Muscle layer of duodenum (tissue), 2 donors: ENCODE results near the gene MTMR4.

Experiments
- H3K27ac ChIP-seq: one replicate; pipeline ENCODE4 v1.7.0; 2013; ENCODE audit warnings: mild to moderate bottlenecking, low read length
- H3K27me3 ChIP-seq: one replicate; pipeline ENCODE4 v1.7.0; 2013; ENCODE audit warnings: low read depth, mild to moderate bottlenecking, control low read depth, low read length
- H3K36me3 ChIP-seq, 2 donors: one replicate each; pipeline ENCODE4 v1.7.0; 2013; ENCODE audit warnings: low read length in 2 of 2, control low read depth in 1 of 2, mild to moderate bottlenecking in 1 of 2; ENCODE audit not compliant: insufficient read depth in 2 of 2, control insufficient read depth in 1 of 2
- H3K4me1 ChIP-seq, 2 donors: one replicate each; pipeline ENCODE4 v1.7.0; 2013; ENCODE audit warnings: low read length in 2 of 2, mild to moderate bottlenecking in 2 of 2, control low read depth in 1 of 2, moderate library complexity in 1 of 2; ENCODE audit not compliant: insufficient read depth in 2 of 2, control insufficient read depth in 1 of 2
- H3K4me3 ChIP-seq, 2 donors: one replicate each; pipeline ENCODE4 v1.7.0; 2013; ENCODE audit warnings: low read length in 2 of 2, low read depth in 1 of 2, mild to moderate bottlenecking in 1 of 2
- H3K9me3 ChIP-seq, 2 donors: one replicate each; pipeline ENCODE4 v1.7.0; 2013; ENCODE audit warnings: low read length in 2 of 2, control low read depth in 1 of 2, mild to moderate bottlenecking in 1 of 2; ENCODE audit not compliant: control insufficient read depth in 1 of 2
- donor health status: healthy.

The MTMR4 gene

GRCh38 chr17:58534901-58535421, 20.5 kb upstream of the MTMR4 start:
- Histone ChIP-seq H3K4me3 (no peak overlapping the region), H3K4me1 (peaks cover 0 to 18% of the 10 kb centered on the region in 2 donors), H3K27me3 (no peaks in the 10 kb centered on the region), H3K36me3 (no peaks in the 10 kb centered on the region), H3K9me3 (no peaks in the 10 kb centered on the region), H3K27ac (no peak overlapping the region)

- Histone ChIP-seq H3K36me3 (no peaks in the 10 kb centered on the region), H3K9me3 (no peaks in the 10 kb centered on the region), H3K4me1 (peaks cover 0 to 18% of the 10 kb centered on the region in 2 donors), H3K4me3 (no peak overlapping the region), H3K27ac (no peak overlapping the region), H3K27me3 (no peaks in the 10 kb centered on the region)
These were observed 19.9 kb upstream of the MTMR4 start for GRCh38 chr17:58534331-58534730.

DNA sequence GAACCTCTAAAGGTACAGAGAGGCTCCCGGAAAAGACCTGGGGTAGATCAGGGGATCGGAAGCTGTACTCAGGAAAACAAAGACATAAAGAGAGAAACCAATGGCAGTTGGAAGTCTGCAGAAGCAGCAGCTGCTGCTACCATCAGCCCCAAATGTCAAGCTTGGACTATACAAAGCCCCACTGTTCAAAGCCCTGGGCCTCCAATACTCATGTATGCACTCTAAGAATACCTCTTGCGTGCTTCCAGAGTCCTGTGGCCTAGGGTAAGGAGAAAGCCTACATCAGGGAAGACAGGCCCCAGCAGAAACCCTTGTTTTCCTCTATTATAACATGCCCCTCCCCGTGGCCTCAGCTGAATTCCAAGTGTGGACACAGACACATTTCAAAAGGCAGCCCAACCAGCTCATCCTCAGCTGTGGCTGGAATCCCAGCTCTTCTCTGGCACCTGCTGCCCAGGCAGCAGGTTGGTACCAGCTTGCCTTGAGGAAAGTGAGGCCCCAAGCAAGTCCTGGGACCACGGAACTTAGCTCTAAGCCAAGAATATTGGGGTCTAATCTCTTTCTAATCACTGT, 19.3 kb upstream of the MTMR4 start:
- H3K27ac ChIP-seq, result no peak overlapping the region
- H3K4me1 ChIP-seq, result peaks cover 0 to 18% of the 10 kb centered on the region in 2 donors
- no peaks in the 10 kb centered on the region for H3K36me3 ChIP-seq
- no peaks in the 10 kb centered on the region for H3K9me3 ChIP-seq
- H3K4me3 ChIP-seq, result no peak overlapping the region
- no peaks in the 10 kb centered on the region for H3K27me3 ChIP-seq

DNA sequence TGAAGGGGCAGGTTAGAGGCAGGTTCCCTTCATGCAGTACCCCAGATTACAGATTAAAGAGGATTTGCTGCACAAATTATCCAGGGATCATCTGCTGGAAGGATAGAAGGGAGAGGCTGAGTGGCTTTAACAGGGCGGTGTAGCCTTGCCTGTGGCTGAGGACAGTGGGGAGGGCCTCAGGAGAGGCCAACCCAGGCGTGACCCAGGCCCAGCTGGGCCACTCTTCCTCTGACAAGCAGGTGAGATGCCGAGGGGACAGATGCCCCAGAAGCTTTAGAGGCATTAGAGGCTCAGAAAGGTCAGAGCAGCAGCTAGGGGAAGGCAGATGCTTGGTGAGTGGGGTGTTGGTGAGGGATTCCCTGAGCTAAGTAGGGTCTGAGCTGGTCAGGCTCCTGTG, 18.1 kb upstream of the MTMR4 start:
- Histone ChIP-seq H3K27ac (no peak overlapping the region), H3K36me3 (no peaks in the 10 kb centered on the region), H3K27me3 (no peaks in the 10 kb centered on the region), H3K4me3 (peak overlapping the region; percentile 47 to 71), H3K4me1 (peaks cover 0 to 18% of the 10 kb centered on the region in 2 donors), H3K9me3 (no peaks in the 10 kb centered on the region)

GRCh38 chr17:58531661-58532554, 17.5 kb upstream of the MTMR4 start:
- Histone ChIP-seq H3K27ac (no peak overlapping the region), H3K4me3 (peak overlapping the region; percentile 47 to 71), H3K4me1 (peaks cover 0 to 18% of the 10 kb centered on the region in 2 donors), H3K36me3 (no peaks in the 10 kb centered on the region), H3K9me3 (no peaks in the 10 kb centered on the region), H3K27me3 (no peaks in the 10 kb centered on the region)

DNA sequence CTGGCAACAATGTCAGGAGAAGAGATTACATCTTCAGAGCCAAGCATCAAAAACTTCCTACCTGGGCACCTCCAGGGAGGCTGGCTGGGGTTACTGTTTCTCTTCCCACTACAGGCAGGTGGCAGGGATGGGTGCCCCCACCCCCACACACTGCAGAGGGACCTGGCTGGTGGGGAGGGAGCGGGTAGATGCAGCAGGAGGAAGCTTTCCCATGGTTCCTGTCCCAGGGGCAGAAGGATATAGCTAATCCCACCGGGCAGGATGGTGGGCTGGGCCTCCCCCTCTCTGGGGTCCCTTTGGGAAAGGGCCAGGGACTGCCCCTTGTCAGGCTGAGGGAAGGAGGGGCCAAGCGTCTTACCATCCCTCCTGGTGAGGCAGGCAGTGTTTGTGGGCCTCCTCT, 16.7 kb upstream of the MTMR4 start:
- Histone ChIP-seq H3K9me3 (no peaks in the 10 kb centered on the region), H3K27me3 (no peaks in the 10 kb centered on the region), H3K4me1 (peaks cover 0 to 18% of the 10 kb centered on the region in 2 donors), H3K4me3 (peak overlapping the region in 1 of 2 donors; percentile 71), H3K36me3 (no peaks in the 10 kb centered on the region), H3K27ac (no peak overlapping the region)

- peak overlapping the region in 1 of 2 donors; percentile 71 for H3K4me3 ChIP-seq
- H3K27me3 ChIP-seq, result no peaks in the 10 kb centered on the region
- no peak overlapping the region for H3K27ac ChIP-seq
- no peaks in the 10 kb centered on the region for H3K9me3 ChIP-seq
- peaks cover 0 to 18% of the 10 kb centered on the region in 2 donors for H3K4me1 ChIP-seq
- no peaks in the 10 kb centered on the region for H3K36me3 ChIP-seq
These were observed 16.2 kb upstream of the MTMR4 start for GRCh38 chr17:58530655-58531054.

DNA sequence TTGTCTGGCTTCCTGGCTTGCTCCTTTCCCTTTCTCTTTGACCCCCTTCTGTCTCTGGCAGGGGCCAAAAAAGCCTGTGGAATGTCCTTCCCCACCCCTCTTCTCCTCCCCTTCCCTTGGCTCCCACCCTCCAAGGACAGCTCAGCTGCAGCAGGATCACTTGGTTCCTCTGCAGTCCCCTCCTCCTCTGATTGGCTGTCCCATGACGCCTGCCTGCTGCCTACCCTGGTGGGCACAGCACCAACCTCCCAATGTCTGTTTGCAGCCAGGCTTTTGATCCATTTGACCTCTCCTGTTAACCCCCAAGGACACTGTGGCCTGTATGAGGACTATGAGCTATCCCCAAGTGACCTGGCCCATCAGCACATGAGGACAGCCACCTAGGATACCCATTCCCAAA, 14.8 kb upstream of the MTMR4 start:
- H3K4me3 ChIP-seq, result no peak overlapping the region
- no peaks in the 10 kb centered on the region for H3K27me3 ChIP-seq
- H3K4me1 ChIP-seq, result peaks cover 0 to 18% of the 10 kb centered on the region in 2 donors
- no peak overlapping the region for H3K27ac ChIP-seq
- H3K36me3 ChIP-seq, result no peaks in the 10 kb centered on the region
- no peaks in the 10 kb centered on the region for H3K9me3 ChIP-seq

DNA sequence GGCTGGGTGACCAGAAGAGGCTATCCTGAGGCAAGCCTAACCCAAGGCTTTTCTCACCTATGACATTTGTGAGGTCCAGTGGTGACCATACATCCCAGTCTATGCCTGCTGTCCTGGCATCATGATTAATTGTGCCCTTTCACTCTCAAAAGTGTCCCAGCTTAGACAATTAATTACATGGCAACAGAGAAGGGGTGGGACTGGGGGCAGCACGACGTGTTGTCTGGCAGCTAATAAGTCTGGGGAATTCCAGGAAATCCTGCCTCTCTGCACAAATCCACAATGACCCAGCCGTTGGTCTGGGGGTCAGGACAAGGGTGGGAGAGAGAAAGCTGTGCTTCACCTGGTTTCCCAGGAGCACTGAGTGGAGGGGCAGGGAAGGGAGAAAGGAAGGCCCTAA, 14.0 kb upstream of the MTMR4 start:
- no peak overlapping the region for H3K27ac ChIP-seq
- no peaks in the 10 kb centered on the region for H3K36me3 ChIP-seq
- H3K4me3 ChIP-seq, result no peak overlapping the region
- no peaks in the 10 kb centered on the region for H3K27me3 ChIP-seq
- H3K9me3 ChIP-seq, result no peaks in the 10 kb centered on the region
- peaks cover 0 to 18% of the 10 kb centered on the region in 2 donors for H3K4me1 ChIP-seq

DNA sequence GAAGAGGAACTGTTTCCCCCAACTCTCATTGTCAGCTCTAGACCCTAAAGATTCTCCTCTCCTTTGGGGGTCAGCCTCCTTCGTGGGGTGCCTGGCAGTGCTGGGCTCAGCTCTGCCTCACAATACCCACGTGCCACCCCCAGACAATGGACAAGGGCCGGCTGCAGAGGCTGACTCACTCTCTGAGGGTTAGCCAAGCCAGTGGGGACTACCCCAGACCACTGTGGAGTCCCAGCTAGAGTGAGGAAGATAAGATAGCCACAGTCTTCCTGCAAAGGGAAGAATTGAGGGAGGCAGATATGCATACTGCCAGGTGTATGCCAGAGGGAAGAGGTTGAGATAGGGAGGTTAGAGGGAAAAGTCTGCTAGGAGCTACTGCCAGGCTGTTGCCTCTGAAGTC, 13.5 kb upstream of the MTMR4 start:
- Histone ChIP-seq H3K36me3 (no peaks in the 10 kb centered on the region), H3K27me3 (no peaks in the 10 kb centered on the region), H3K4me3 (no peak overlapping the region), H3K27ac (no peak overlapping the region), H3K4me1 (peaks cover 0 to 18% of the 10 kb centered on the region in 2 donors), H3K9me3 (no peaks in the 10 kb centered on the region)

GRCh38 chr17:58527306-58527705, 12.9 kb upstream of the MTMR4 start:
- Histone ChIP-seq H3K27me3 (no peaks in the 10 kb centered on the region), H3K9me3 (no peaks in the 10 kb centered on the region), H3K4me1 (peaks cover 0 to 13% of the 10 kb centered on the region in 2 donors), H3K36me3 (no peaks in the 10 kb centered on the region), H3K27ac (no peak overlapping the region), H3K4me3 (no peak overlapping the region)
